GM21723 (cell line): ENCODE data around the gene TNS3.

Source experiments
- ATAC-seq: cut with Tn5 transposase; IDR thresholded peaks from one replicate; pipeline ENCODE4 v1.9.1; 2021; ENCODE audit warnings: mild to moderate bottlenecking, moderate library complexity; ENCODE audit not compliant: unreplicated experiment

The TNS3 gene

DNA sequence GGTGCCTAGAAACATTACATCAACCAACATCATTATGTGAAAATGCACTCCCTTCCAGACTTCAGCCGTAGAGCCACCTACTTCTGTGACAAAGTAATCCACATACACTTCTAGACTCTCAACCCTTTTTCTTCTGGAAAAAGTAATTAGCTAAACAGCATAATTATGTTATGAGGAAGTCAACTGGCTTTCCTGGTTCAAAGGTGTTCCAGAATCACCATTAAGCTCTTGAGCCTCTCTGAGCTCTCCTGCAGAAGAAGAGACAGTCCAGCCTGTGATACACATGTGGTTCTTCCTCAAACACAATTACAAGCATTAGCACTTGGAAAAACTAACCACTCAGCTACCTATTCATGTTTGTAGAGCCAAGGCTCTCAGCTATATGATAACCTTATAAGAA, 52.5 kb downstream of the TNS3 start:
- no peak for ATAC-seq

DNA sequence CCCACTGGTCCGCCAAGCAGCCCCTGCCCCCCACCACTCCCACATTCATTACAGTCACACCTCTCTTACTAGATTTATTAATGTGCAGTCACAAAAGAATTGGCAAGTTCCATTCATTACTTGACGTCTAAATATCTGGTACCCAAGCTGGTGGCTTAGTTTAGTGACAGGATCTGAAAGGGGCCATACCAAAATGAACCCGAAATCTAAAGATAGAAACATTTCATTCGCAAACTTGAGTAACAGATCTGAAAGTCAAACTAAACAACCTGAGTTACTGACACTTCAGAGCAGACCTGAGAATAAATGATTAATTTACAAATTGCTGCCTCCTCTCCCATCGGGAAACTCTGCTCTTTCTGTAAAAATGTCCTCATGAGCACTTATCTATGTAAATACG, 53.4 kb downstream of the TNS3 start:
- ATAC-seq = no peak

DNA sequence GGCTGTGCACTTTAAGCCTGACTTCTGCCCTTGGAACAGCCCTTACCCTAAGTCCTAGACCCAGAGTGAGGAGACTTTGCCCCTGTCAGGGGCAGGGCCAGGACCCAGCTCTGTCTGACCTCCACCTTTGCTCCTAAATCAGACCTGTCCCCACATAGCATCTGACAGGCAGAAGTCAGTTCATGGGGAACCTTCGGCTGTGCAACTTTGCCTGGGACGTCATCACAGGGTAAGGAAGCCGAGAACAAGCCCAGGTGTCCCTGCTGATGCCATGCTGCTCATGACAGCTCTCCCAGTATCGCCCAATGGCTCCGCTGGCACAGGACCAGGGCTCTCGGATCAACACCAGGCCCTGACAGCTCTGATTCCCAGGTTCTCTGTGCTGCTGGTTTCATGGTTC, 55.4 kb downstream of the TNS3 start:
- no peak for ATAC-seq

DNA sequence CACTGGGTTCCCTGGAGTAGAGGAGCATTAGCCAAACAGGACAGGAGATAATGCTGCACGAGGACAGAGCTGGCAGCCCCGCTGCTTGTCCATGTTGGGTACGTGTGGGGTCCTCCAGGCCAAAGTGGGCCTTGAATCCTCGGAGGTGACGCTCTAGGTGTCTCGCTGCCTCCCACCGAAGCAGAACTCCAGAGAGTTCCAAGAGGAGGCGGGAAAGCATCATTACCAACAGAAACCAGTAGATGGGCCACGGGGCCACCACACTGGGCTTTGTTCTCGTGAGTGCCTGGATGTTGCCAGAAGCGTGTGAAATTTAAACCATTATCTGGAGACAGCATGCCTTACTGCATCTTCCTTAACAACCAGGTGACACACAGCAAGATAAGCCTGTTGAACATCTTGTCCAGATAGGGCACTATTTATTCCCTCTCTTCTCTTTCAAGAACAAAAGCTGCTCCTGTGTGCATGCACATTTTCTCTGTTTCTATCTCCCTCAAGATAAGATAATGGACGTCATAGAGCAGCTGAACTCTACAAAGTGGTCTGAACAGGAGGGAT, 56.8 kb downstream of the TNS3 start:
- ATAC-seq = no peak

DNA sequence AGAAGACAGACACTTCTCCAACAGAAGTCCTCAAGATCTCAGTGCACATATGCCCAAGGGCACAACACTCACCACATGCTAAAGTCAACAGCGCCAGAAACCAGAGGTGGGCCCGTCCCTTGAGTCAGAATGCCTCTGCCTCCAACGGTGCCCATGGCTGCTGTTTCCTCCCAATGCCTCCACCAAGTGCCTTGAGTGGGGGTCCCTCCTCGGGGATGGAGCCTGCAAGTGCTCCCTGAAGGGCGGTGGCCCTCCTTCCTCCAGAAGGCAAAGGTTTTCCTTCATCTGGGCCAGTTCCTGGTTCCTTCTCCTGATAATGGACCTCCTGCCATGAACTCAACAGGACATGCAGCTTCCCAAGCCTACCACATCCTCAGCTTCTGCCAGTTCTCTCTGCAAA, 58.5 kb downstream of the TNS3 start:
- ATAC-seq = no peak

DNA sequence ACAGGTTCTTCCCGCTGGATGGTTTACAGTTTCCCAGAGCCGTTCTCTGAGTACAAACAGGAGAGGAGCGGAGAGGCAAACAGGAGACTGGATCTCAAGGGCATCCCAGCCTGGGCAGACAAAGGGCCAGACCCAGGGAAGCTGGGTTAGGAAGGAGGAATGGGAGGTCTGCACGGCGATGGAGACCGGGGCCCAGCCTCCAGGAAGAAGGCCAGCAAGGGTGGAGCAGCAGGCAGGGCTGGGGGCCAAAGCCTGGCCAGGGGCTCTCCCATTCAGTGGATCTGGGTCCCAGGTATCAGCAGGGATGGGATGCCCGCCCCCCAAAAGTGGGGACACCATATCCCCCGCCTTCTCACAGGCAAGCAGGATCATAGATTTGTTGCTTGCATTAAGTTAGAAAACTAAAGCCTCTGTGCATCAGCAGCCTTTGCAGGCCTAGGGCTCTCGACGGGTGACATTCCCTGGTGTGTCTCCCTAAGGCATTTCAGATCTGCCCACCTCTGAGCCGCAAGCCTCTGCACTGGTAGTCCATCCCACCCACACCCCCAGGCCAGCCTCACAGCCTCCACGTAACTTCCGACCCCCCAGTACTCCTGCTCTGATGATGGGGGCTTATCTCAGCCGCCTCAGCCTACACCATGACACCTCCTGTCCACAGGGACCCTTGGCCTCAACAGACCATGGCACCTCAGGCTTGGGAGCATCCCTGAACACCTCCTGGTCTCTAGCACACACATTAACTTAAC, 59.9 kb downstream of the TNS3 start:
- ATAC-seq = no peak

DNA sequence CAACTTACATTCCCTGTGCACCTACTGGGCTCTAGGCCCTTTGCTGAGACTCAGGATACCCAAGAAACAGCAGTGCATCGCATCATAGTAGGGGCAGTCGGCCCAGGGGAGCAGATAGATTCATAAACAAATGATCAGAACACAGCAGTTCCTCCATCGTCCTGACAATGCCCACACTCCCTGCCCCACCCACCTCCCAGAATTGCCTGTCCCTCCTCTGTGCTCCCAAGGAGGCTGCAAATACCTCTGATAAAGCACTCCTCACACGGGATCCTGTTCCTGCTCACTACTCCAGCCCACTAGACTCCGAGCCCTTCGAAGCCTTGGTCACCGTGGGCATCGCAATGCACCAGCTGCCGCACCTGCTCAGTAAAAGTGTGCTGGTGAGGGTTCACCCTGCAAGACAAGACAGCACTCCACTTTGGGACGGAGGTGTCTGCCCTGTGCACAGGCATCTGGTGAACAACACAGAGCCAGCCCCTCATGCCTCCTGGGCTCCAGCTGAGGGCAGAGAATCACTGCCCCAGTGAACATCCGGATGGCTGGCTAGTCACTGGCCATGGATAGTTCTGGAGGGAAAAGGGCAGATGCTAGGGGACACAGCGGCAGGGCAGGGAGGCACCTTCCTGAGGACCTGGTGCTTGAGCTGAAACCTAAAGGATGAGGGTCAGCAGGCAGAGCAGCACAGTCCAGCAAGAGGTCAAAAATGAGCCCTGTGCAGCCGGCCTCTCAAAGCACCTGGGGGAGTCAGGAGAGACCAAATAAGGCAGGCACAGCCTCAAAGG, 60.7 kb downstream of the TNS3 start:
- no peak for ATAC-seq

DNA sequence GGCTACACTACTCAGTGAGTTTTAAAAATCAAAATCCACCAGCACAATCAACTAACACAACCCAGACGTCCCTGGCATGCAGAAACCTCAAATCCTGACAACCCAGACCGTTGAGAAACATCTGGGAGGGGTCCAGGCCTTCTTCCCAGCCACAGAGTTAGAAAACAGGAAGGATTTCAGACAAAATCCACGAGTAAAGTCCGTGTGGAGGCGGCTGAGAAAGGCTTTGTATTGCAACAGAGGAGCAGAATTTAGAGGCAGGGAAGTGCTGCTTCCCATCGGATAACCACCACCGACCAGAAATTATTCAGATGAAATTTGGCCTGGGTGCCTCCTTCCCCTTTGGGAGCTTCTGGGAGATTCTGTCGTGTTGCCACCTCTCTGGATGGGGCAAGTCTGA, 61.5 kb downstream of the TNS3 start:
- ATAC-seq = no peak

DNA sequence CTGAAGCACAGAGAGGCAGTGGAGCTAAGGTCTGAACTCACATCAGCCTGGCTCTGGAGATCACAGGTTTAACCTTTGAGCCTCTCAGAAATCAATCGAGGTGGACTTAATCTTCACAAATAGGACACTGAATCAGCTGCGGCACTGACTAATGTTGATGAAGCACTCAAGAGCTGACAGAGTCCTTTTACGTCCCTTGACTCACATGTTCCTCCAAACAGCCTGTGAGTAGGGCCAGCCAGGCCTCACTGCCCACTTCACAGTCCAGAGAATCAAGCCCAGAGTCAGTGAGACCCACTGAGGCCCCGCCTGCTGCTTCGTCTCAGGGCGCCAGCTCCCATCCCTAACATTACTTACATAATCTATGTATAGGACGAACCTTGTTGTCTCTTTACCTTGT, 63.1 kb downstream of the TNS3 start:
- ATAC-seq = no peak

DNA sequence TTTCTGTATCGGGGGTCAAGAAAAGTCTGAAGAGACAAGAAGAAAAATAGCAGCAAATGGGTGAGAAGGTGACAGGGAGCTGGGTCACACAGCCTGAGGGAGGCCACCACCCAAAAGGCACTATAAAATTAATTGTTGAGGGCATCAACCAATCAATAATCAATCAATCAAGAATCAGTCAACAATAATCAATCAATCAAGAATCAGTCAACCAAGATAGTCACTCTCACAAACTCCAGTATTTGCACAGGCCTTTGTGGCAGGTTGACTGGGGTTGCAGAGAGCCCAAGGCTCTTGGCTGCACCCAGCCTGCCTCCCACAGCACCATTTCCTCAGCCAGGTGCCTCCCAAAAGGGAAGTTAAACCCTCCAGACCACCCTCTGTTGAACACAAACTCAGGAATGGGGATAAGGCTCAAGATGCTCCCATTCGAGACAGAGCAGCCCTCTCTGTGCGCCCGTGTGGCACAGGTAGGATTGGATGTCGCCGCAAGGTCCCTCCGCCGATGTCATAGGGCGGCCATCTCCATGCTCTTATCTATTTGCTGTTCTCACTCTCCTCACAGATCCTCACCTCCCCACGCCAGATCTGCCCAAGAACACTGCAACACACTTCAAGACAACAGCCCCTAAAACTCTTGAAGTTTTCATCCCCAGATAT, 64.0 kb downstream of the TNS3 start:
- no peak for ATAC-seq

DNA sequence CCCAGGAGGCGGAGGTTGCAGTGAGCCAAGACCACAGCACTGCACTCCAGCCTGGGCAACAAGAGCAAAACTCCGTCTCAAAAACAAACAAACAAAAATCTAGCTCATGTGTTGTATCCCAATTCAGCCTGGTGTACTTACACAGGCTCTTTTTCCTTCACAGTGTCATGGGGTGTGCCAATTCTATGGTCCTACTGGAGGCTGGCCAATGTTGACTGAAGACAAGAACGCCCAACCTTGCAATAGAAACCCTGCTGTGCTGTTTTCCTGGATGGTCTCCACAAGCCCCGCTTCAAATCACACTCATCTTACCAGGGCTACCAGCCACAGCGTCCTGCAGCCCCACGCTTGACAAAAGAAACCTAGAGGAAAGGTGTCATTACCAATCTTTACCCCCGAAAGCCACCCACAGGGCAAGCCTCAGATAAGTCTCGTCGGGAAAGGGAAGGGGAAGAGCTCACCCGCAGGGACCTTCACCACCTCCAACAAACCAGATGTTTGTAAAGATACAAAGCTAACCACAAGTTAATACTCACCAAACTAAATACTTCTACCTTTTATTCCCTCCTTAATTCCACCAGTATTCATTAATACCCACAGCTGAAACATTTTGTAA, 64.8 kb downstream of the TNS3 start:
- ATAC-seq = no peak

DNA sequence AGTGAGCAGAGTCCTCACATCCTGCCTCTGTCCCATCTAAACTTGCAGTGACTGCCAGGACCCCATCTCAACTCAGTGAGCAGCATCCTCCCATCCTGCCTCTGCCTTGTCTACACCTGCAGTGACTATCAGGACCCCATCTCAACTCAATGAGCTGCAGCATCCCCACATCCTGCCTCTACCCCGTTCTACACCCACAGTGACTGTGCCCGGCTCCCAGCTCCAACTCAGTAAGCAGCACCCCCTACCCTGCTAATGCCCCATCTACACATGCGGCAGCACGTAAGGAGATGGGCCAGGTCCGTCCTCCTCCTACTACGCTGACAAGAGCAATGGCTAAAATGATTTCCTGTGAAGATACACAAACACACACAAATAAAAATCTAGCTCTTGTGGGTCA, 65.5 kb downstream of the TNS3 start:
- no peak for ATAC-seq

DNA sequence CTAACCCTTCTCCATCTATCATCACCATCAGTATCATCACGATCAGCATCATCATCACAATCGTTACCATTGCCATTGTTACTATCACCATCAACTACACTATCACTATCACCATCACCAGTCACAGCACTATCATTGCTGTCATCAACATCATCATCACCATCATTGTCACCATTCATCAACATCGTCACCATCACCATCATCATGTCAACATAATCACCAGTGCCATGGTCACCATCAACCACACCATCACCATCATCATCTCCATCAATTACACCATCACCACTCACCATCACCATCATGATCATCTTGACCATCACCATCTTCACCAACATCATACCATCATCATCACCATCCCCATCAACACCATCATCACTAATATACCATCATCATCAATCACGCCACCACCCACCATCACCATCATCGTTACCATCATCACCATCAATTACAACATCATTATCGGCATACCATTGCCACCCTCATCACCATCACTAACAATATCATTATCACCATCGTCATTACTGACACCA, 66.5 kb downstream of the TNS3 start:
- no peak for ATAC-seq

DNA sequence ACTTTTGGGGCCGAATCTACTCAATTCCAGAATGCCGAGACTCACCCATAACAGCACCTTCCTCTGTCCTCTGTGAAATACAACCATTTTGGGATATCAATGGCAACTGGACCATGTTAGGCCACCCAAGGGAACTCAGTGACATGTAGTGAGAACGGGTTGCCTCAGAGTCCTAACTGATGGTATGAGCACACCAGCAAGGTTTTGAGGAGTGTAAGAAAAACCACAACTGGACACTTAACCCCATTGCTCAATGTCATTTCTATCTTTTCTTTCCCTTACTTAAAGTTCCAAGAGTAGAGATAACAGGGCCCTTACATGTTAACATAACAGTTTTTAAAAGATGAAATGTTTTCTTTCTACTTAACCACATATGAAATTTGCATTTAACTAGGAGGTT, 67.1 kb downstream of the TNS3 start:
- no peak for ATAC-seq

DNA sequence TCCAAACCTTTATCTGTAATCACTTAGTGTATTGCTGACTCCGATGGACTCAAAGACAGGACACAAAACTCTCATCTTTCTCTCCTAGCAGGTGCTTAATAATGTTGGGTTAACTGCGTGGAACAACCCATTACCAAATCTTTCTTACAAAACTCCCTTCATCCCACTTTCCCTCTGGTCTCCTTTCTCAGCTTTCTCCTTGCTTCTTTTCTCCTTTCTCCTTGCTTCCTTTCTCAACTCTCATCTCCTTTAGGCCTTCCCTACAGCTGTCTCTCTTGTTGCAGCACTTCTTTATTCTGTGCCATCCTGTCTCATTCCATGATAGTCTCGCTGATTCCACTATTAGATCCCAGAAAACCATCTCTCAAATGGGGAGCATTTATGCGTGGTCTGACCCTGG, 67.5 kb downstream of the TNS3 start:
- no peak for ATAC-seq

DNA sequence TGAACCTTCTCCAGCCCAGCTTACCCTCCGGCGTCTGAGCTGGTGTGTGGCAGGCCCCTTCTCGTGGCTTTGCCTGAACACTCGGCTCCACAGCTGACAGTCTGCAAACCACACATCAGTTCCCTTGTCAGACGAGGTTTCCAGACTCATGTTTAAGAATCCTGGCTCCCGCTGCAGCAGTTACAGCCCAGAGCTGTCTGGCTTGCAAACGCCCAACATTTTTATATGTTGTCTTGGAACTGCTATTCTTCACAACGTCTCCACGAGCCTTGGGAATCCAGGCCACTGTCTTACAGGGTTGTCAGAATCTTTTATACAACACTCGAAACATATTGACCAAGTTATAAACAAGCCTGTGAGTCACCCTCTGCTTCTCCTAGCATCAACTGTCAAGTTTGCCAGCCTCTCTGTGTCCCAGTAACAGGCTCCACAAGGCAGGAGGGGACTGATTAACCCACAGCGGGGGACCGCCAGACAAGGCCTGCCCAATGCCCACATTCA, 68.1 kb downstream of the TNS3 start:
- no peak for ATAC-seq

DNA sequence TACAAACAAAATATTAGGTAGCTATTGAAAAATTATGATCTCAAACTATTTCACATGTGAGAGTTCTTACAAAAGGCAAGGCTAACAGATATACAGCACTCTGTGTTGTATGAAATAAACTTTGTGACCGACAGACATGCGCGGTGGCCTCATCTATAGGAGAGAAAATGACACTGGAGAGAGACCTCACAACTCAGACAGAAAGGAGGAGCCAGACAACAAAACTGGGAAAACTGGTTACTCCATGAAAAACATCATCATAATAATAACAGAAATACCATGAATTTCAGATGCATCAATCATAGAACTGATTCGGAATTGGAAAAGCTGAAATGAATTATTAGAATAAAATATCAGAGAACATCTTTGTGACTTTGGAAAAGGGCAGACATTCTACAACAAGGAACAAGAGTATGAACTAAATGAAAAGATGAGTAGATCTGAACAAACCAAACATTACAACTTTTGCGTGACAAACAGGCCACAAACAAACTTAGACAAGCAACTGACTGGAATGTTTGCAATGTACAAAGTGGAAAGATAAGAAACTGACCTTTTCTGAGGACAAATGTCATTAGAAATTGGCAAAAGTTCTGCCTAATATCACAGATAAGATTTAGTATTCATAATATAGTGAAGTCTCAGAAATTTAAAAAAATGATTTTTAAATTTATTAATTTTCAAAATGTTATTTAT, 69.3 kb downstream of the TNS3 start:
- ATAC-seq = no peak

DNA sequence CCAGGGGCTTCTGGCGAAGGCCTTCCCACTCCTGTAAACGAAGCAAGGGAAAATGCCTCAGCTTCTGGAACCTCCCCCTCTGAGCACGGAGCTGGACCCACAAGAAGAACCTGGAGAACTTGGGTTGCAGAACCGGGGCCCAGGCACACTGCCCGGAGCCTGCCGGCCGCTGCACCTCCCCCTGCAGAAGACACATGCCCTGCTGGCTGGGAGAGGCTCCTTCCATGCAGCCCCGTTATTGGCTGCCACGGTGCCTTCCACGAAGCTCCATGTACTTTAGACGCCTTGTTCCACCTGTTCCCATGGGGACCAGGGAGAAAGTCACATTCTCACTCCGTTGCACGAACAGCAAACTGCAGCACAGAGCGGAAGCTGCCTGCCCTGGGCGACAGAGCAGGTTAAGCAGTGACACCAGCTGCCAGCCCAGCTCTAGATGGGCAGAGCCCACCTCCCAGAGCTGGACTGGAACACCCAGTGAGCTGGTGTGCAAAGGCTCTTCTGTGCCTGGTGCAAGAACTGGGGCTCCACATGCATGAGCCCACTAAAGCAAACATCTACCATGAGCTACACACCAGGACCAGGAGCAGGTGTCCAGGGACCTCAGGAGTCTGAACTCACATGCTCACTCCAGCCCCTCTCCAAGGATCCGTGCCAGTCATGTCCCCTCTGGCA, 70.1 kb downstream of the TNS3 start:
- no peak for ATAC-seq

DNA sequence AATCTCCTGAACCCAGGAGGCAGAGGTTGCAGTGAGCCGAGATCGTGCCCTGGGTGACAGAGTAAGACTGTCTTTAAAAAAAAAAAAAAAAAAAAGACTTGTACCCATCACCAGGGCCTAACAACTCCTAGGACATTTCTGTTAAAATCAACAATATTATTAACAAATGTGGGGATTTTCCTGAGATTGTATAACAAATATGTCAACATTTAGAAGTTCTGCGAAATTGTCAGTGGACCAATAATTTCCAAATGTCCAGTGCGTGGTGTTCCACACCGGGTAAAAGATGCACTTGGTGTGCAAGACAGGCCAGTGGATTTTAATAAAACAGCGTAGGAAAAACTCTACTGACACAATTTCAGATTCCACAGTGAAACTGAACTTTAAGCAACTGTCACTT, 71.1 kb downstream of the TNS3 start:
- ATAC-seq = no peak

DNA sequence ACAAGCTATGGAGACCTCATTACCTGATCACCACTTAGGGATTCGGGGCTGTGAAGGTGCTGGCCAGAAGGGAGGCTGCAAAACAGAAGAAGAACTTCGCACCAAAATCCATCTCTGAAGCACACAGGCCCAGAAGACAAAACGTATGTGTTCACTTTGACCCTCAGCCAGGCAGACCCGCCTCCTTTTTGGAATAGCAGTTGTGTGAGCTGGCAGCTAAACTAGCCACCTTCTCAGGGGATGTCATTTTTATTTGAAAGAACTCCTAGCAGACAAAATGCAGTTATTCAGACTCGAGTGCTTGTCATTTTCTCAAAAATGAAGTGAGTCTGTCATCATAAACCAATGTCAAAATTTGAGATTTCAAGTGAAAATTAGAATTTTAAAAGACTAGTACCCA, 71.7 kb downstream of the TNS3 start:
- no peak for ATAC-seq
